CD4-positive, alpha-beta T cell (primary cell): ENCODE measurements around the gene SNX24. TPM values are rescaled to one million over a fixed set of nuclear protein-coding genes. Genes with fewer than 3 reads are reported as not detected.

Experiments used
- ATAC-seq: fragments of 200-7000 bp; cut with Tn5 transposase; one replicate; pipeline ENCODE4 v1.10.0; 2022; ENCODE audit warnings: mild to moderate bottlenecking; ENCODE audit not compliant: poor library complexity
- CTCF ChIA-PET: fragments of 350-600 bp; sonication (Branson Sonifier 250); formaldehyde crosslinking; loops from one replicate; lab custom pipeline; 2021; ENCODE audit warnings: antibody characterized with exemption, inconsistent platforms; lab: Charles Lee
- POLR2A ChIA-PET: fragments of 350-600 bp; sonication (Branson Sonifier 250); formaldehyde crosslinking; loops from one replicate; lab custom pipeline; 2021; ENCODE audit warnings: antibody characterized with exemption, inconsistent platforms; lab: Charles Lee
- DNase-seq, 14 experiments: peaks; one replicate each; pipeline ENCODE4 v3.0.0-alpha.2; 2013 to 2020; ENCODE audit warnings: mixed read lengths in 2 of 14
- H3K27ac ChIP-seq, 2 donors: one replicate each; pipeline versions ENCODE4 v1.5.1 to v1.7.0; 2013; ENCODE audit warnings: low read length in 2 of 2, low read depth in 1 of 2, mild to moderate bottlenecking in 1 of 2
- H3K27me3 ChIP-seq, 2 experiments: 1 replicate in 1 of 2; 2 replicates in 1 of 2; pipeline versions ENCODE4 v1.6.1 to v1.7.0; 2013; ENCODE audit warnings: low read length in 2 of 2, control low read depth in 1 of 2, mild to moderate bottlenecking in 1 of 2, moderate library complexity in 1 of 2; ENCODE audit not compliant: insufficient read depth in 2 of 2, control insufficient read depth in 1 of 2
- H3K36me3 ChIP-seq: one replicate; pipeline ENCODE4 v1.6.1; 2013; ENCODE audit warnings: low read length, control low read depth; ENCODE audit not compliant: insufficient read depth
- H3K4me1 ChIP-seq: one replicate; pipeline ENCODE4 v1.6.1; 2013; ENCODE audit warnings: low read length, control low read depth; ENCODE audit not compliant: insufficient read depth
- H3K4me3 ChIP-seq: one replicate; pipeline ENCODE4 v1.5.1; 2013; ENCODE audit warnings: mild to moderate bottlenecking, low read length, moderate library complexity
- H3K9me3 ChIP-seq, 2 experiments: 1 replicate in 1 of 2; 2 replicates in 1 of 2; pipeline versions ENCODE4 v1.6.1 to v1.7.0; 2013; ENCODE audit warnings: low read length in 2 of 2, mild to moderate bottlenecking in 2 of 2, control low read depth in 1 of 2, moderate library complexity in 1 of 2; ENCODE audit not compliant: control insufficient read depth in 1 of 2, insufficient read depth in 1 of 2
- H3K27ac Mint-ChIP-seq: one replicate; pipeline ENCODE4 v1.8.0; 2020; ENCODE audit warnings: mixed read lengths
- H3K27me3 Mint-ChIP-seq: one replicate; pipeline ENCODE4 v1.8.0; 2021; ENCODE audit warnings: mixed read lengths
- H3K36me3 Mint-ChIP-seq: one replicate; pipeline ENCODE4 v1.8.0; 2021; ENCODE audit warnings: low read depth, mixed read lengths
- H3K4me1 Mint-ChIP-seq: one replicate; pipeline ENCODE4 v1.8.0; 2021; ENCODE audit warnings: low read depth, mixed read lengths
- H3K4me3 Mint-ChIP-seq: one replicate; pipeline ENCODE4 v1.8.0; 2020; ENCODE audit warnings: mild to moderate bottlenecking, mixed read lengths
- H3K9me3 Mint-ChIP-seq: one replicate; pipeline ENCODE4 v1.8.0; 2020; ENCODE audit warnings: mixed read lengths
- intact Hi-C, 2 experiments: fragments of 100-400 bp; cut with DNase I in 1 of 2; cut with micrococcal nuclease in 1 of 2; formaldehyde crosslinking; loops; one replicate each; pipeline versions ENCODE4 v1.15.1 to v1.9.0; 2023 to 2025; cut with DNase I, micrococcal nuclease
- total RNA-seq, 174 experiments: library from RNA in 2 of 174; stranded (reverse) in 2 of 174; gene quantifications; one replicate each; pipeline ENCODE4 v1.2.3 and lab custom pipeline; 2021 to 2026
- TF ChIP-seq, protein P1 (sequence below): fragments of 200-600 bp; IDR thresholded peaks from one replicate; pipeline ENCODE4 v1.8.0; 2022; ENCODE audit warnings: antibody characterized with exemption, mild to moderate bottlenecking

Gene SNX24
- total RNA-seq, 2 experiments from 2014 or later, result 2.3 to 3.0 TPM

DNA sequence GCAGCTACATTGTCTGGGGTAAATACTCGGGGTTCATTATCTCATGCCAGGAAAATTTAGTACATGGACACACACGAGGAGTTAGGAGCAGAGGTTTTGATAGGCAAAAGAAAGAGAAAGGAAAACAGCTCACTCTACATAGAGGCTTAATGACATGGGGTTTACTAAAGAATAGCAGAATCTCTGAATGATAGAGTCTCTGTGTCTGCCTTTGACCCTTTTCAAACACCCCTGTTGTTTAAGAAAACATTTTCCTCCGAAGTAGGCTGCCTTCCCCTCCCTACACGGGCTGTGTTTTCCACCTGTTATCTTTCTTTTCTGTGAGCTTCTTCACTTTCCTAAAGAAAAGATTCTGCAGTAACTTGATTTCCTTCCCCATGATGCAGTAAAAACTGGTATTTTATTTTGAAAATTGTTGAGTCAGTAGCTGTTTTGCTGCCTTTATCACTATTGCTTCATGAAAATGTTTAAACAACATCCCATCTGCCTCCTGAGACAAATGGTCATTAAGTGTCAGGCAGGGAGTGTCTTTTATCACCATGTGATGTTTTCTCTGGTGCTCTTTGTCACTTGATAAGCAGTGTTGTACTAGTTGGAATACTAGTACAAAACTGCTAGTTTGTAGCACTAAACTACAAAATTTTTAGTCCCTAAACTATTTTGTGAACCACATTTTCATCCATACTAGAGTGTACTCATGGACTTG is 114.5 kb downstream of the SNX24 start:
- Histone ChIP-seq H3K9me3 (no peaks in the 10 kb centered on the region), H3K27ac (no peak overlapping the region), H3K36me3 (no peaks in the 10 kb centered on the region), H3K27me3 (no peaks in the 10 kb centered on the region), H3K4me1 (no peaks in the 10 kb centered on the region), H3K4me3 (no peak overlapping the region)
- ChIA-PET POLR2A (no interaction called here), CTCF (no interaction called here)
- no peaks in the 10 kb centered on the region for H3K4me1 Mint-ChIP-seq
- no peaks in the 10 kb centered on the region for H3K27me3 Mint-ChIP-seq
- intact Hi-C loops, result no loop called here
- no peak for ATAC-seq
- TF ChIP-seq, protein P1, sequence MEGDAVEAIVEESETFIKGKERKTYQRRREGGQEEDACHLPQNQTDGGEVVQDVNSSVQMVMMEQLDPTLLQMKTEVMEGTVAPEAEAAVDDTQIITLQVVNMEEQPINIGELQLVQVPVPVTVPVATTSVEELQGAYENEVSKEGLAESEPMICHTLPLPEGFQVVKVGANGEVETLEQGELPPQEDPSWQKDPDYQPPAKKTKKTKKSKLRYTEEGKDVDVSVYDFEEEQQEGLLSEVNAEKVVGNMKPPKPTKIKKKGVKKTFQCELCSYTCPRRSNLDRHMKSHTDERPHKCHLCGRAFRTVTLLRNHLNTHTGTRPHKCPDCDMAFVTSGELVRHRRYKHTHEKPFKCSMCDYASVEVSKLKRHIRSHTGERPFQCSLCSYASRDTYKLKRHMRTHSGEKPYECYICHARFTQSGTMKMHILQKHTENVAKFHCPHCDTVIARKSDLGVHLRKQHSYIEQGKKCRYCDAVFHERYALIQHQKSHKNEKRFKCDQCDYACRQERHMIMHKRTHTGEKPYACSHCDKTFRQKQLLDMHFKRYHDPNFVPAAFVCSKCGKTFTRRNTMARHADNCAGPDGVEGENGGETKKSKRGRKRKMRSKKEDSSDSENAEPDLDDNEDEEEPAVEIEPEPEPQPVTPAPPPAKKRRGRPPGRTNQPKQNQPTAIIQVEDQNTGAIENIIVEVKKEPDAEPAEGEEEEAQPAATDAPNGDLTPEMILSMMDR, result no peak
- peaks cover 4% of the 10 kb centered on the region for H3K36me3 Mint-ChIP-seq
- peaks cover 2% of the 10 kb centered on the region for H3K9me3 Mint-ChIP-seq
- no peak for DNase-seq
- no peak overlapping the region for H3K4me3 Mint-ChIP-seq
- no peak overlapping the region for H3K27ac Mint-ChIP-seq

DNA sequence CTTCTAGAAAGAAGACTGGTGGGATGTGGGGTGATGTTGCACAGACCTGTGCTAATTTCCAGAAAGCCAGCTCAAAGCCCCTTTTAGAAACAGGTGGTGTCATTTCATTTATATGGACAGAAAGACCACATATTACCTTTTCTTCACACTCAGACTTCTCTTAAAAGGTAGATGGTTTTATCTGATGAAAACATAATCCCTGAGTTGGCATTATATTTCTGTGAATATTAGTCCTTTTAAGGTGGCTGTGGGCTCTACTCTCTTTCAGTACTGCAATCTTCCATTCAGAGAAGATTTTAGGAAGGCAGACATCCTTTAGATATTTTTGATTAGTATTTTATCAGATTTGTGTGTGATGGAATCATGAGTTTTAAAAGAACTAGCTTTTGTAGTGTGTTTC is 117.9 kb downstream of the SNX24 start:
- H3K9me3 ChIP-seq, result no peaks in the 10 kb centered on the region
- H3K27ac ChIP-seq, result no peak overlapping the region
- no peaks in the 10 kb centered on the region for H3K9me3 Mint-ChIP-seq
- no peaks in the 10 kb centered on the region for H3K36me3 ChIP-seq
- TF ChIP-seq, protein P1, result no peak
- H3K4me3 Mint-ChIP-seq, result no peak overlapping the region
- no peak overlapping the region for H3K4me3 ChIP-seq
- intact Hi-C loops, result no loop called here
- DNase-seq (no peak), ATAC-seq (no peak)
- POLR2A ChIA-PET, result no interaction called here
- H3K36me3 Mint-ChIP-seq, result no peaks in the 10 kb centered on the region
- H3K27me3 ChIP-seq, result no peaks in the 10 kb centered on the region
- CTCF ChIA-PET, result no interaction called here
- no peaks in the 10 kb centered on the region for H3K27me3 Mint-ChIP-seq
- H3K4me1 ChIP-seq, result no peaks in the 10 kb centered on the region
- H3K4me1 Mint-ChIP-seq, result no peaks in the 10 kb centered on the region
- H3K27ac Mint-ChIP-seq, result no peak overlapping the region

DNA sequence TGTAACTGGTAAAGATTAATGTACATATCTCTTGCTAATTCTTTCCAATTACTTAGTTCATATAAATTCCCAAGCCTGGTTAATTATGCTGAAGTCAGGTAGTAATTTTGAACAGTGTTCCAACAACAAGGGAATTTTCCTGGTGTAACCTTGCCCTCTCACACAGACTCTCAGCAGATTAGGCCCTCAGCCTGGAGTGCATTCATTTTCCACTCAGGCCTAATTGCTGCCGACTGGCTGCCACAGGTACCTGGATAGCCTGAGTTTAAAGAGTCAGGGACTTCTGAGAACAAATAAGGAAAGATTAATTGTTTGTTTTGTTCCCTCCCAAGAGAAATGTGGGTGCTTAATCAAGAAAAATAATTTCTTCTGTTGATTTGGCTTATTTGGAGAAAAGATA is 119.7 kb downstream of the SNX24 start:
- no peaks in the 10 kb centered on the region for H3K9me3 ChIP-seq
- no peaks in the 10 kb centered on the region for H3K27me3 ChIP-seq
- Mint-ChIP-seq H3K9me3 (no peaks in the 10 kb centered on the region), H3K27ac (no peak overlapping the region), H3K4me1 (no peaks in the 10 kb centered on the region), H3K27me3 (no peaks in the 10 kb centered on the region), H3K4me3 (no peak overlapping the region), H3K36me3 (no peaks in the 10 kb centered on the region)
- no peaks in the 10 kb centered on the region for H3K36me3 ChIP-seq
- TF ChIP-seq, protein P1, result no peak
- no peaks in the 10 kb centered on the region for H3K4me1 ChIP-seq
- ATAC-seq (no peak), DNase-seq (no peak)
- no peak overlapping the region for H3K4me3 ChIP-seq
- intact Hi-C loops, result no loop called here
- CTCF ChIA-PET, result no interaction called here
- POLR2A ChIA-PET, result no interaction called here
- no peak overlapping the region for H3K27ac ChIP-seq
